ENCODE results near the gene RBL1.
"Not testable (repeated sequence)": the region's sequence is repeated elsewhere in the genome, so short reads cannot be mapped to it uniquely, and the experiment has no call there.

RBL1 gene, protein sequence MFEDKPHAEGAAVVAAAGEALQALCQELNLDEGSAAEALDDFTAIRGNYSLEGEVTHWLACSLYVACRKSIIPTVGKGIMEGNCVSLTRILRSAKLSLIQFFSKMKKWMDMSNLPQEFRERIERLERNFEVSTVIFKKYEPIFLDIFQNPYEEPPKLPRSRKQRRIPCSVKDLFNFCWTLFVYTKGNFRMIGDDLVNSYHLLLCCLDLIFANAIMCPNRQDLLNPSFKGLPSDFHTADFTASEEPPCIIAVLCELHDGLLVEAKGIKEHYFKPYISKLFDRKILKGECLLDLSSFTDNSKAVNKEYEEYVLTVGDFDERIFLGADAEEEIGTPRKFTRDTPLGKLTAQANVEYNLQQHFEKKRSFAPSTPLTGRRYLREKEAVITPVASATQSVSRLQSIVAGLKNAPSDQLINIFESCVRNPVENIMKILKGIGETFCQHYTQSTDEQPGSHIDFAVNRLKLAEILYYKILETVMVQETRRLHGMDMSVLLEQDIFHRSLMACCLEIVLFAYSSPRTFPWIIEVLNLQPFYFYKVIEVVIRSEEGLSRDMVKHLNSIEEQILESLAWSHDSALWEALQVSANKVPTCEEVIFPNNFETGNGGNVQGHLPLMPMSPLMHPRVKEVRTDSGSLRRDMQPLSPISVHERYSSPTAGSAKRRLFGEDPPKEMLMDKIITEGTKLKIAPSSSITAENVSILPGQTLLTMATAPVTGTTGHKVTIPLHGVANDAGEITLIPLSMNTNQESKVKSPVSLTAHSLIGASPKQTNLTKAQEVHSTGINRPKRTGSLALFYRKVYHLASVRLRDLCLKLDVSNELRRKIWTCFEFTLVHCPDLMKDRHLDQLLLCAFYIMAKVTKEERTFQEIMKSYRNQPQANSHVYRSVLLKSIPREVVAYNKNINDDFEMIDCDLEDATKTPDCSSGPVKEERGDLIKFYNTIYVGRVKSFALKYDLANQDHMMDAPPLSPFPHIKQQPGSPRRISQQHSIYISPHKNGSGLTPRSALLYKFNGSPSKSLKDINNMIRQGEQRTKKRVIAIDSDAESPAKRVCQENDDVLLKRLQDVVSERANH

DNA sequence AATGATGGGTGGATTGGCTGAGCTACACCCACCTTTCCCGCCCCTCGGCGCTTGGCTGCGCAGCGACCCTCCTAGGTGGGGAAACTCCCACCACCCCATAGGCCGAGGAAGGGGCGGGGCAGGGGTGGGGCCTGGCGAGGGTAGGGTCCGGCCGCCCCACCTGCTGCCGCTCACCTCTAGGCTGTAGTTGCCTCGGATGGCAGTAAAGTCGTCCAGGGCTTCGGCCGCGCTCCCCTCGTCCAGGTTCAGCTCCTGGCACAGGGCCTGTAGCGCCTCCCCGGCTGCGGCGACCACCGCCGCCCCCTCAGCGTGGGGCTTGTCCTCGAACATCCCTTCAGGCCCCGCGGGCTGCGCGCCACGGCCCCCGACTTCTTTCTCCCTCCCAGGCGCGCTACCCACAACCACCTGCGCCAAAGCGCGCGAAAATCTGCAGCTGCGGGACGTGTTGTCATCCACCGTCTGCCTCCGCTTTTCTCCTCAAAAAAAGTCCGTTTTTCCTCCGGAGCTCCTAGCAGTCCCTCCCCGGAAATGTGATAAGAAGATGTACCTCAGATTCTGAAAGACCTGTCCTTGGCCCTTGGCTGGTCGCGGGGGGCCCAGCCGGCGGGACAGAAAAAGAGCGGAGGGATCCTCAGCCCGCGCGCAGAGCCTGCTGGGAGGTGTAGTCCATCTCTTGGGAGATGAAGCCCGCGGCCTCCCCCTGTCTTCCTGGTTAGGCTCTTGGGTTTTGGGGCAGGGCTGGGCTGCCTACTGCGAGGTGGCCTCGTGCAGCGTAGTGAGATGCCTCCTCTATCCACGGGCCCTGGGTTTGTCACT lies at the start of gene RBL1:
TSS of gene RBL1 (minus strand) at position 399 of the 816 bp plus-strand sequence. CDS start at position 330, 69 bp downstream.
- peak; percentile 93 for DNase-seq (ENCODE audit: low read depth)

DNA sequence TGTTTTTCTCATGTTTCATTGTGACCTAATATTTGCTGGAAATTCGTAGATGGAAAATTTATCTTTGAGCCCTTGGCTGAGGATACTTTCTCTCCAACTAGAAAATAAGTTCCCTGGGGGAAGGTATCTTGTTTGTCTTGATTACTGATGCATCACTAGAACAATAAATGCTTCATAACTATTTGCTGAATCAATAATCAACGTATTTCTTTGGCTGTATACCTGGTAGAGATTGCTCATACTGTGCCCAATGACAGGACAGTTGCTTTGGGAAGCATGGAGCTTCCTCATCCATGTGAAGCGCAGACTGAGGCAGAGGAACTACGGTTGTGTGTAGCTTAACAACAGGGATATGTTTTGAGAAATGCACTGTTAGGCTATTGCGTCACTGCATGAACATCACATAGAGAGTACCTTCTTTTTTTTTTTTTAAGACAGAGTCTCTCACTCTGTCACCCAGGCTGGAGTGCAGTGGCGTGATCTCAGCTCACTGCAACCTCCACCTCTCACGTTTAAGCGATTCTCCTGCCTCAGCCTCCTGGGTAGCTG lies 49.1 kb upstream of the RBL1 start:
- DNase-seq (ENCODE audit: low read depth) = no peak

DNA sequence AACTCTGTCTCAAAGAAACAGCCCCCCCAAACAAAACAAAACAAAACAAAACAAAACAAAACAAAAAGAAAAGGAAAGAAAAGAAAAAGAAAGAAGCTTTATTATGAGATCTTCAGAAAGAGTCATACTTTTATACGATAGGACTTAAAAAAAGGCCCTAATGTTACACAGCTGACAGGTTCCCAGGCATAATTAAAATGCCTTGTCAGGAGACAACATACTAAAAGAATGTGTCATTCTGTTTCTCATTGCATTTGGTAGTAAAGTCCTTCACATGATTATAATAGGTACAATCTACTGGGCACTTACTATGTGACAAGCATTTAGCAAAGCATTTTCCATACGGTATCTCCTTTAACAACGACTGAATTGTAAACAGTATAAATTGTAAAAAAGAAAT lies 46.9 kb upstream of the RBL1 start:
- DNase-seq (ENCODE audit: low read depth) = no peak

GRCh38 chr20:37137547-37137946 lies 41.8 kb upstream of the RBL1 start:
- DNase-seq (ENCODE audit: low read depth) = no peak

GRCh38 chr20:37133952-37134351 lies 38.2 kb upstream of the RBL1 start:
- no peak for DNase-seq (ENCODE audit: low read depth)

GRCh38 chr20:37131486-37131885 lies 35.7 kb upstream of the RBL1 start:
- no peak for DNase-seq (ENCODE audit: low read depth)

DNA sequence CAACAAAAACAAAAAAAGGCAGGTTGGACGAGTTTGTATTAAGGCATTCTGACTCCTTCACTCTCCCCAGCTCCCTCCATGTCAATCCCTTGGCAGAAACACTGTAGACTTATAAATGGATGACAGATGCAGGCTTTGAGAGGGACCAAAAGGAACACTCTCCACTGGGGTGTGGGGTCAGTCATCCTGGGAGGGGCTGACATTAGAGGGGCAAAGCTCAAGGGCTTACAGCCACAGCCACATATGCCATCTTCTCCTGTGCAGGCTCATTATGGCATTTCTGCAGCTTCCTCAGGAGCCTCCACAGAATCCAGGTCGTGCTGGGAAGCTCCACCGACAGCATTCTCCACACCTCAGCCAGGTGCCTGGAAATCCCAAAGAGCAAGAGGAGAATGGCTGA lies 33.0 kb upstream of the RBL1 start:
- DNase-seq (ENCODE audit: low read depth) = no peak

DNA sequence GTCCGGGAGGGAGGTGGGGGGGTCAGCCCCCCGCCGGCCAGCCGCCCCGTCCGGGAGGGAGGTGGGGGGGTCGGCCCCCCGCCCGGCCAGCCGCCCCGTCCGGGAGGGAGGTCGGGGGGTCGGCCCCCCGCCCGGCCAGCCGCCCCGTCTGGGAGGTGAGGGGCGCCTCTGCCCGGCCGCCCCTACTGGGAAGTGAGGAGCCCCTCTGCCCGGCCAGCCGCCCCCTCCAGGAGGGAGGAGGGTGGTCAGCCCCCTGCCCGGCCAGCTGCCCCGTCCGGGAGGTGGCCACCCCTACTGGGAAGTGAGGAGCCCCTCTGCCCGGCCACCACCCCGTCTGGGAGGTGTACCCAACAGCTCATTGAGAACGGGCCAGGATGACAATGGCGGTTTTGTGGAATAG lies 30.5 kb upstream of the RBL1 start:
- not testable (repeated sequence) for DNase-seq (ENCODE audit: low read depth)

DNA sequence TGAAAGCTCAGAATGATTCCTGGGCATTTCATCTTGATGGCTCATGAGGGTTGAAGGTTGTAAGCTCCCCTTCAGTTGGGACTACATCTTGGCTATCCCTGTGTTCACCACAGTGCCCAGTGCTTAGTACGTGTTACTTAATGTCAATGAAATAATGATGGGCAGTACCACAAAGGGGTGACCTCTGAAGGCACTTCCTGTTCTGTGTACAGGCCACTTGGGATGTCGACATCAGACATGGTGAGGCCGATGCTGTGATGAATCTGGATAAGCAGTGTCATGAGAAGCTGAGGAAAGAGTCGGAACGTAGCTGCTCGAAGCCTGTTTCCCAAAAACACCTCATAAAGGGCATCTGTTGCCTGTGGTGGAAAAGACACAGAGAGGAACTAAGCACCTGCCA lies 27.6 kb upstream of the RBL1 start:
- no peak for DNase-seq (ENCODE audit: low read depth)

DNA sequence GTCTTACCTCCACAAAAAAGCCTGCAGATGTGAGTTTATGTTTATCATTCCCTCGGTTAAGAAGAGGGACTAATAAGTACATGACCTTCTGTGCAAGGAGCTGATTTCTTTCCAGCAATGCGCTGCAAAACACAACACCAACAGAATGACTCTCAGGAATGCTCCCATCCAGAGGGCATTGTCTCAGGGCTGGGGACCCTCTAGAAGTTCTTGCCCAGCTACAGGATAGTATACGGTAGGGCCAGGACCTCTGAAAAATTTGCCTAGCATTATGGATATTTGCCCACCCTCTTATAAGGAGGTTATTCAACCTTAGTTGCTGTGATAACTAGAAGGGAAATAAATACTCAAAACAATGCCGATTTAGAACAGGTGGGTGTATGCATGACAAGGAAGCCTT lies 24.7 kb upstream of the RBL1 start:
- no peak for DNase-seq (ENCODE audit: low read depth)

DNA sequence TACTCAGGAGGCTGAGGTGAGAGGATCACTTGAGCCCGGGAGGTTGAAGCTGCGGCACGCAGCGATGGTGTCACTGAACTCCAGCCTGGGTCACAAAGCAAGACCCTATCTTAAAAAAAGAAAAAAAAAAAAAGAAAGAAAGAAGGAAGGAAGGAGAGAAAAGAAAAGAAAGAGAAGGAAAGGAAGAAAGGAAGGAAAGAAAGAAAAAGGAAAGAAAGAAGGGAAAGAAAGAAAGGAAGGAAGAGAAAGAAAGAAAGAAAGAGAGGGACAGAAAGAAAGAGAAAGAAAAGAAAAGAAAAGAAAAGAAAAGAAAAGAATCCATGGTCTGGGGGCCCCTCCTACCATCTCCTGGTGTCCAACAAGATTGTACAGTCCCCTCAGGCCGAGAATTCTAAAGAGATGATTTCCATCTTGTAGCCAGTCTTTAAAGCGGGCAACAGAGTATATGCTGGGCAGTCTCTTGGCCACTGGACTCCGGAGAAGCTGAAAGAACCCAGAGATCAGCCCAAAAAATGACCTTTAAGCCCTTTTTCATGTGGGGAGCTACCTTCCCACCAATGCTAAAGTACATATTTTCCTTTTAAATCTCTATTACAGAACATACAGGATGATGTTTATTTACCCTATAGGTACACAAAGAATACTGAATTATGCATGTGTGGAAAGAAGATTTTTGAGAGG lies 23.7 kb upstream of the RBL1 start:
- DNase-seq (ENCODE audit: low read depth) = no peak

DNA sequence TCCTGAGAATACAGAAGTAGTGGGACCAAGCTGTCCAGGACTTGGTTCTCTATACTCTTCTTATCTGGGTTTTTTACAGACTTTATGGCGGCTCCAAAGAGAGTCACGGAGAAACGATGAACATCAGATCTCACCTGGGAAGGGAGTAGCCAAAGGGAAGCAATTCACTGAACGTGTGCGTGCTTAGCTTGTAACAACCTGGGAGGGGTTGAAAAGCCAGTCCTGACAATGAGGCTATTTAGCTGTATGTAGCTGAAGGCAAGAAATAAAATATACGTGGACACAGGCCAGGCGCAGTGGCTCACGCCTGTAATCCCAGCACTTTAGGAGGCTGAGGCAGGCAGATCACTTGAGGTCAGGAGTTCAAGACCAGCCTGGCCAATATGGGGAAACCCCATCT lies 18.2 kb upstream of the RBL1 start:
- no peak for DNase-seq (ENCODE audit: low read depth)

- no peak for DNase-seq (ENCODE audit: low read depth)
Measured at GRCh38 chr20:37111926-37112455, 16.2 kb upstream of the RBL1 start.

DNA sequence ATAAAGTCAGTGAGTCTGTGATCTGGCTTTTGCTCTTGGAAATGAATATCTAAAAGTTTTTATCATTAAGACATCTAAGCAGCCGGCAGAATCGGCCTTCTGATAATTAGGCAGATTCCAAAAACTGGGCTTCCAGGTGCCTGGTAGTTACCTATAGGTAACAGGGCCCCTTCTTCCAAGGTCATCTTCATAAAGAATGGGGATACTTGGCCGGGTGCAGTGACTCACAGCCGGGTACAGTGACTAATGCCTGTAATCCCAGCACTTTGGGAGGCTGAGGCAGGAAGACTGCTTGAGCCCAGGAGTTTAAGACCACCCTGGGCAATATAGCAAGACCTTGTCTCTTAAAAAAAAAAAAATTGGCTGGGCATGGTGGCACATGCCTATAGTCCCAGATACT lies 12.9 kb upstream of the RBL1 start:
- DNase-seq (ENCODE audit: low read depth) = no peak

DNA sequence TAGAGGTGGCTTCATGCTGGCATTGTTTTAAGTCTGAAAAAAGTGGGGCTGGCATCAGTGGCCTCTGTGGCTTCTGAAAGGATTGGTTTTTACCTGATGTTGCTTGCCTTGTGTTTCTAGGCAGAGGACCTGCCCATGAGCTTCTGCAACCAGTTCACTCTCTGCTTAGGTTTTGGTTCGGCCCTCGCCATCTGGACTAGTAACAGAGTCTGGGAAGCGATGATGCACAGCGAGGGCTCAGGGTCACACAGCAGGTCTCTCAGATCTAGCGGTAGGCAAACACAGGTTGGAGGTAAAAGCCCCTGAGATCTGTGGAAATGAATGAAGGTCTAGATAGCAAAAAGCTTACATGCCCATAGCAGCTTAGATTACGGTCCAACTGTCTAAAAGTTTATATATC lies 6.8 kb upstream of the RBL1 start:
- DNase-seq (ENCODE audit: low read depth) = no peak

GRCh38 chr20:37096415-37097041 lies 731 bp upstream of the RBL1 start:
- no peak for DNase-seq (ENCODE audit: low read depth)

DNA sequence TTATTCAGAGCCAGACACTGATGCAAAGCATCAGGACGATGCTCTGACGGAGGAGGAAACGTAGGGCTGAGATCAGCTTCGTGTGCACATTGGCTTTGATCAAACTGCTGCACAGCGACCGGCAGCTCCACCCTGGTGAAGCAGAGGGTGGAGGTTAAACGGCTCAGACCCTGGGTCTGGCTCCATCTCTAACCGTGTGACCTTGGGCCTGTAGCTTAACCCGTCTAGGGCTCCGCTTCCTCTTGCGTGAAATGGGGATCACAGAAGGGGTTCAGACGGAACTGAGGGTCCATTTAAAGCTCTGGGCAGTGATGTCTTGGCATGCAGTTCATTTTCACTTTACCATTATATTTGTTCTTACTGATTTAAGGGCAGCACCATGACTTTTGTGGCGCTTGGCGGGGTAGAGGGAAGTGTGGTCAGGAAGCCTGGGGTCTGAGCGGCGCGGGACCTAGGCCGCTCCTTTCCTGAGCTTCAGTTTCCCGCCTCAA lies 644 bp downstream of the RBL1 start:
- peak; percentile 53 for DNase-seq (ENCODE audit: low read depth)

GRCh38 chr20:37090407-37090806 lies 5.4 kb downstream of the RBL1 start:
- DNase-seq (ENCODE audit: low read depth) = no peak

GRCh38 chr20:37081717-37082289 lies 14.0 kb downstream of the RBL1 start:
- DNase-seq (ENCODE audit: low read depth) = no peak

DNA sequence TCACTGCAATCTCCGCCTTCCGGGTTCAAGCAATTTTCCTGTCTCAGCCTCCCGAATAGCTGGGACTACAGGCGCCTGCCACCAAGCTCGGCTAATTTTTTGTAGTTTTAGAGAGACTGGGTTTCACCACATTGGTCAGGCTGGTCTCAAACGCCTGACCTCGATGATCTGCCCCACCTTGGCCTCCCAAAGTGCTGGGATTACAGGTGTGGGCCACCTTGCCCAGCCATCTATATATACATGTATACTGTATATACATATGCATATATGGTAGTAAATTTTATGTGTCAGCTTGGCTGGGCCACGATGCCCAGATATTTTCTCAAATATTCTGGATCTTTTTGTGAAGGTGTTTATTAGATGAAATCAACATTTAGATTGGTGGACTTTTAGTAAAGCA lies 18.8 kb downstream of the RBL1 start:
- no peak for DNase-seq (ENCODE audit: low read depth)
